ENCODE results near the gene SWSAP1.
"Not testable (repeated sequence)": the region's sequence is repeated elsewhere in the genome, so short reads cannot be mapped to it uniquely, and the experiment has no call there.

The SWSAP1 gene

DNA sequence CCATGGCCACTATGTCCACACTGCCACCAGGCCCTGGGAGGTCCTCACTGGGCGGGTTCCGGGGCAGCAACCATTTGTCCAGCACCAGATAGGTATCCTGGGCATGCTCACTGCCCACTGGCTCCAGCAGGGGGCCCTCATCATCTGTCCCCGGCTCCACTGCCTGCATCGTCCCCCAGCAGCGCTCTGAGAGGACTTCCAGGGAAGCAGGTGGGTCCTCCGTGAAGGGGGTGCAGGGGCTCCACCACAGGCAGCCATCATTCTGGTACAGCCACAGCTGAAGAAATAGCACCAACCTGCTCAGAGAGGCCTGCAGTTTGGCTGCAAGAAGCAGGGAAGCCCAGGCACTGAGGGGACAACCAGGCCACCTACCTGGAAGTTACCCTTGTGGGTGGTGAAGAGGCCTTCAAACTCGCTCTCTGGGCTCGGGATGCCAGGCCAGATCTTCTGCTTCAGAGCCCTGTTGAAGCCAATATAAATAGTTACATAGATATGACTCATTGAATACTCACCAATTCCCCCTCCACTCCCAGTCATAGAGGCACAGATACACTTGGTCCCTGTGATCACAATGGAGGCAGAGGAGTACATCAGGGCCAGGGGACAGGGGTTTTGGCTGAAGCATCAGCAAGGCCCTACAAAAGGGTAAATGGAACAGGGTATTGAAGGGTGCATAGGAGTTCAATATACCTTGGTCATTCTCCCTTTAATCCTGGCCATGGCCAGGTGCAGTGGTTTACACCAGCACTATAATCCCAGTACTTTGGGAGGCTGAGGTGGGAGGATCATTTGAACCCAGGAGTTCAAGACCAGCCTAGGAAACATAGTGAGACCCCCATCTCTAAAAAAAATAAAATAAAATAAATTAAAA, 4.1 kb downstream of the SWSAP1 start:
- Histone ChIP-seq H3K4me1 (ENCODE audit: control insufficient read depth in 1 of 2, insufficient read depth in 2 of 2, low read length in 2 of 2) (peaks cover 26 to 46% of the 10 kb centered on the region in 2 donors), H3K36me3 (ENCODE audit: control insufficient read depth in 1 of 2, insufficient read depth in 2 of 2, low read length in 2 of 2) (no peaks in the 10 kb centered on the region), H3K27me3 (ENCODE audit: control insufficient read depth in 1 of 2, insufficient read depth in 2 of 2, low read length in 2 of 2) (no peaks in the 10 kb centered on the region), H3K9me3 (ENCODE audit: control insufficient read depth in 1 of 2, low read length in 2 of 2) (no peaks in the 10 kb centered on the region), H3K27ac (ENCODE audit: low read depth, low read length) (no peak overlapping the region), H3K4me3 (ENCODE audit: low read depth in 1 of 2, low read length in 2 of 2) (no peak overlapping the region), H3K9ac (ENCODE audit: low read depth in 1 of 2, low read length in 2 of 2) (no peak overlapping the region)

DNA sequence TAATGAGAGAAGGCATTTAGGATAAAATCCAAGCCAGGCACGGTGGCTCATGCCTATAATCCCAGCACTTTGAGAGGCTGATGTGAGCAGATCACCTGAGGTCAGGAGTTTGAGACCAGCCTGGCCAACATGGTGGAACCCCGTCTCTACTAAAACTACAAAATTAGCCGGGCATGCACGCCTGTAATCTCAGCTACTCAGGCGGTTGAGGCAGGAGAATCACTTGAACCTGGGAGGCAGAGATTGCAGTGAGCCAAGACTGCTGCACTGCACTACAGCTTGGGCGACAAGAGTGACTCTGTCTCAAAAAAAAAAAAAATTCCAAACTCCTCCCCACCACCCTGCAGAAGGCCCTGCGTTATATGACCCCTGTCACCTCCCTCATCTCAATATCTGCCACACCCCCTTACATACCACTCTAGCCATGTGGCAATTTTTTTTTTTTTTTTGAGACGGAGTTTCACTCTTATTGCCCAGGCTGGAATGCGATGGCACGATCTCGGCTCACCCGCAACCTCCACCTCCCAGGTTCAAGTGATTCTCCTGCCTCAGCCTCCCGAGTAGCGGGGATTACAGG, 4.9 kb downstream of the SWSAP1 start:
- H3K4me1 ChIP-seq (ENCODE audit: control insufficient read depth in 1 of 2, insufficient read depth in 2 of 2, low read length in 2 of 2) = peaks cover 20 to 46% of the 10 kb centered on the region in 2 donors
- H3K27ac ChIP-seq (ENCODE audit: low read depth, low read length); H3K9ac ChIP-seq (ENCODE audit: low read depth in 1 of 2, low read length in 2 of 2); H3K9me3 ChIP-seq (ENCODE audit: control insufficient read depth in 1 of 2, low read length in 2 of 2); H3K36me3 ChIP-seq (ENCODE audit: control insufficient read depth in 1 of 2, insufficient read depth in 2 of 2, low read length in 2 of 2); H3K27me3 ChIP-seq (ENCODE audit: control insufficient read depth in 1 of 2, insufficient read depth in 2 of 2, low read length in 2 of 2); H3K4me3 ChIP-seq (ENCODE audit: low read depth in 1 of 2, low read length in 2 of 2): not testable (repeated sequence)

- peaks cover 20 to 47% of the 10 kb centered on the region in 2 donors for H3K4me1 ChIP-seq (ENCODE audit: control insufficient read depth in 1 of 2, insufficient read depth in 2 of 2, low read length in 2 of 2)
- peak overlapping the region; percentile 61 to 87 for H3K9ac ChIP-seq (ENCODE audit: low read depth in 1 of 2, low read length in 2 of 2)
- no peaks in the 10 kb centered on the region for H3K9me3 ChIP-seq (ENCODE audit: control insufficient read depth in 1 of 2, low read length in 2 of 2)
- H3K27me3 ChIP-seq (ENCODE audit: control insufficient read depth in 1 of 2, insufficient read depth in 2 of 2, low read length in 2 of 2) = no peaks in the 10 kb centered on the region
- peak overlapping the region in 1 of 2 donors; percentile 74 for H3K4me3 ChIP-seq (ENCODE audit: low read depth in 1 of 2, low read length in 2 of 2)
- H3K27ac ChIP-seq (ENCODE audit: low read depth, low read length) = no peak overlapping the region
- no peaks in the 10 kb centered on the region for H3K36me3 ChIP-seq (ENCODE audit: control insufficient read depth in 1 of 2, insufficient read depth in 2 of 2, low read length in 2 of 2)
Measured at GRCh38 chr19:11379857-11380350, 5.4 kb downstream of the SWSAP1 start.

DNA sequence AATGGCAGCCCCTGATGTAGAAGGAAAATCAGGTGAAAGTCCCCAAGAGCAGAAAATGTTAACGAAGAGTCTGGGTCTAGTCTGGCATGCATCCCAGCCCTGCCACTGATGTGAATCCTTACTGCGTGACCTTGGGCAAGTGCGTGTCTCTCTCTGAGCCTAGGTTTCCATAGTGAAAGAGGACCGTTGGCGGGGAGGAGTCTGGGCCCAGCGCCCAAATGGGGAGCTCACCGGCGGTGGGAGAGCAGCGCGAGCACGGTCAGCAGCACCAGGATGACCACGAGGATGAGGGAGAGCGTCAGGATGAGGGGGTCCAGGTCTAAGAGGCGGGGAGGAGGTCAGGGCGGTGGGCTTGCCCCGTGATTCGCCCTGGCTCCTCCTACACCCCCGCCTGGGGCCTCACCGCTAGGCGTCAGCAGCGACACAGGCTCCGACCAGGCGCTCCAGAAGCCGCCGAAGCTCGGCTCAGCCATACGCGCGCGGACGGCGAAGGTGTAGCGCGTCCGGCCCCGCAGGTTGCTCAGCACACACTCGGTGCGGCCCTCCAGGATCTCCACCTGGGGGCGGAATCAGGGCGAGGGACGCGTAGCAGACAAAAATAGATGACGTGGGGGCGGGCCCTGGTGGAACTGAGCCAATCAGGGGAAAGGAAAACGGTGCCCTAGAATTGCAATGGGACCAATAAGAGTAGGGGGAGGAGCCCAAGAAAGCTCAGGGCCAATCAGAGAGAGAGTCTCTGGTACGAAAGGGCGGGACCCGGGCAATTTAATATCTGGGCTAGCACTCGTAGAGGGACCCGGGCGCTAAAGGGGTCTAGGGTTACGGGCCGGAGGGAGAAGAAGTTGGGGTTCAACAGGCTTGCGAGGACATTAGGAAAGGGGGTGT, 6.4 kb downstream of the SWSAP1 start:
- peak overlapping the region; percentile 76 for H3K27ac ChIP-seq (ENCODE audit: low read depth, low read length)
- peaks cover 15 to 40% of the 10 kb centered on the region in 2 donors for H3K4me1 ChIP-seq (ENCODE audit: control insufficient read depth in 1 of 2, insufficient read depth in 2 of 2, low read length in 2 of 2)
- H3K36me3 ChIP-seq (ENCODE audit: control insufficient read depth in 1 of 2, insufficient read depth in 2 of 2, low read length in 2 of 2) = no peaks in the 10 kb centered on the region
- no peaks in the 10 kb centered on the region for H3K9me3 ChIP-seq (ENCODE audit: control insufficient read depth in 1 of 2, low read length in 2 of 2)
- peak overlapping the region; percentile 61 to 87 for H3K9ac ChIP-seq (ENCODE audit: low read depth in 1 of 2, low read length in 2 of 2)
- H3K27me3 ChIP-seq (ENCODE audit: control insufficient read depth in 1 of 2, insufficient read depth in 2 of 2, low read length in 2 of 2) = no peaks in the 10 kb centered on the region
- H3K4me3 ChIP-seq (ENCODE audit: low read depth in 1 of 2, low read length in 2 of 2) = peak overlapping the region; percentile 74 to 93

DNA sequence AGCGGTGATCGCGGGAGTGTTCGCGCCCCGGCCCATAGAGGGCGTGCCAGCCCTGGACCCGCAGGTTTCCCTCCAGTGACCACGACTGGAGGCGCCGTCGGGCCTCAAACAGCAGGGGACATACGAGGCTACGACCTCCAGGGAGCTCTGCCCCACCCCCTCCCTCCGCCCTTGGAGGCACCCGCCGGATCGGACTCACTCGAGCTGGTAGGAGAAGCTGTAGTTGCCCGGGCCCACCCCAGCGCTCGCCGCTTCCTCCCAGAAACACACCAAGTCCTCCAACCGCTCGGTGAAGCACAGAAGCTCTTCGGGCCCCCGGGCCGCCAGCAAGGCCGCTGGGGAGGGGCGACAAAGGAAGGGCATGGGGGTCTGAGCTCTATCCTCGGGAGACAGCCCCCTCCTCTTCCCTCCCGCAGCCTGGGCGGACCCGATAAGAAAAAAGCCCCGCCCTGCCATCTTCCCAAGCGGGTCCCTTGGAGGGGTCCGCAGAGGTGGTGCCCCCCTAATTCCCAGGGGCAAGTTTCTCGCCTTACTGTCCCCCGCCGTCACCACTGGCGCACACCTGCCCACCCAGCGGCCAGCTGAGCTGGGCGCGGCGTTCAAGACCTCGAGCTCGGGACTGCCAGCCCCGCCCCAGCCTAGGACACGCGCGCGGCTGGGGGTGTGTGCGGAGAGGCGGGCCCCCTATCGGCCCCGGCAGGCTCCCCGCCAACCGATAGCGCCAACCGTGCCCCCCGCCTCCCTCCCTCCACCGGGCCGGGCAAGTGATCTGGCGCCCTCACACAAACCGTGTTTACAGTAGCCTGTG, 8.6 kb downstream of the SWSAP1 start:
- no peak overlapping the region for H3K27ac ChIP-seq (ENCODE audit: low read depth, low read length)
- no peaks in the 10 kb centered on the region for H3K9me3 ChIP-seq (ENCODE audit: control insufficient read depth in 1 of 2, low read length in 2 of 2)
- H3K36me3 ChIP-seq (ENCODE audit: control insufficient read depth in 1 of 2, insufficient read depth in 2 of 2, low read length in 2 of 2) = no peaks in the 10 kb centered on the region
- H3K9ac ChIP-seq (ENCODE audit: low read depth in 1 of 2, low read length in 2 of 2) = peak overlapping the region in 1 of 2 donors; percentile 18
- no peaks in the 10 kb centered on the region for H3K27me3 ChIP-seq (ENCODE audit: control insufficient read depth in 1 of 2, insufficient read depth in 2 of 2, low read length in 2 of 2)
- H3K4me3 ChIP-seq (ENCODE audit: low read depth in 1 of 2, low read length in 2 of 2) = peak overlapping the region; percentile 47 to 55
- peaks cover 14 to 34% of the 10 kb centered on the region in 2 donors for H3K4me1 ChIP-seq (ENCODE audit: control insufficient read depth in 1 of 2, insufficient read depth in 2 of 2, low read length in 2 of 2)

DNA sequence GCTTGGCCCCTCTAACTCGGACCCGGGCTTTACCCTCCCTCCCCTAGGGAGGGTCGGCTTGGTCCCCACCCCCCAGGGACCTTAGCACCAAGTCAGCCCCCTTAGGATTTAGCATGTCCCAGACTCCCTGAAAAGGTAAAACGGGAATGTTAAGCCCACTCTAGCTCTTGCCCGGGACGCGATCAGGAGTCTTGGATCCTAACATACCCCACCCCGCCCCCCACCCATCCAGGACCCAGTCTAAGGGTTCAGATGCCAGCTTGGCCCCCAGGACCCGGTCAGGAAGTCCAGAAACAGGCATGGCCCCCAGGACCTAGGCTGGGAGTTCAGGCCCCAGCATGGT, 9.2 kb downstream of the SWSAP1 start:
- Histone ChIP-seq H3K9me3 (ENCODE audit: control insufficient read depth in 1 of 2, low read length in 2 of 2) (no peaks in the 10 kb centered on the region), H3K27ac (ENCODE audit: low read depth, low read length) (no peak overlapping the region), H3K36me3 (ENCODE audit: control insufficient read depth in 1 of 2, insufficient read depth in 2 of 2, low read length in 2 of 2) (no peaks in the 10 kb centered on the region), H3K4me3 (ENCODE audit: low read depth in 1 of 2, low read length in 2 of 2) (peak overlapping the region; percentile 47 to 55), H3K27me3 (ENCODE audit: control insufficient read depth in 1 of 2, insufficient read depth in 2 of 2, low read length in 2 of 2) (no peaks in the 10 kb centered on the region), H3K4me1 (ENCODE audit: control insufficient read depth in 1 of 2, insufficient read depth in 2 of 2, low read length in 2 of 2) (peaks cover 14 to 34% of the 10 kb centered on the region in 2 donors), H3K9ac (ENCODE audit: low read depth in 1 of 2, low read length in 2 of 2) (peak overlapping the region in 1 of 2 donors; percentile 18)

DNA sequence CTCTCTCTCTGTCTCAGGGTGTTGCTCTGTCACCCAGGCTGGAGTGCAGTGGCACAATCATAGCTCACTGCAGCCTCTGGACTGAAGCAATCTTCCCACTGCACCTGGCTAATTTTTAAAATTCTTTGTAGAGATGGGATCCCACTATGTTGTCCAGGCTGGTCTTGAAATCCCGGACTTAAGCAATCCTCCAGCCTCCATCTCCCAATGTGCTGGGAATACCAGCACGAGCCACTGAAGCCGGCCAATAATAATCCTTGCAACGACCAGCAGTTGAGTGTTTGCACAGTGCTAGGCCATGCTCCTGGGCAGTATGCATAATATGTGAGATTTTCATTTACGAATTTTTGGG, 10.3 kb downstream of the SWSAP1 start:
- Histone ChIP-seq H3K4me3 (ENCODE audit: low read depth in 1 of 2, low read length in 2 of 2) (no peak overlapping the region), H3K9ac (ENCODE audit: low read depth in 1 of 2, low read length in 2 of 2) (no peak overlapping the region), H3K27ac (ENCODE audit: low read depth, low read length) (no peak overlapping the region), H3K36me3 (ENCODE audit: control insufficient read depth in 1 of 2, insufficient read depth in 2 of 2, low read length in 2 of 2) (no peaks in the 10 kb centered on the region), H3K4me1 (ENCODE audit: control insufficient read depth in 1 of 2, insufficient read depth in 2 of 2, low read length in 2 of 2) (peaks cover 14 to 34% of the 10 kb centered on the region in 2 donors), H3K27me3 (ENCODE audit: control insufficient read depth in 1 of 2, insufficient read depth in 2 of 2, low read length in 2 of 2) (no peaks in the 10 kb centered on the region), H3K9me3 (ENCODE audit: control insufficient read depth in 1 of 2, low read length in 2 of 2) (no peaks in the 10 kb centered on the region)

DNA sequence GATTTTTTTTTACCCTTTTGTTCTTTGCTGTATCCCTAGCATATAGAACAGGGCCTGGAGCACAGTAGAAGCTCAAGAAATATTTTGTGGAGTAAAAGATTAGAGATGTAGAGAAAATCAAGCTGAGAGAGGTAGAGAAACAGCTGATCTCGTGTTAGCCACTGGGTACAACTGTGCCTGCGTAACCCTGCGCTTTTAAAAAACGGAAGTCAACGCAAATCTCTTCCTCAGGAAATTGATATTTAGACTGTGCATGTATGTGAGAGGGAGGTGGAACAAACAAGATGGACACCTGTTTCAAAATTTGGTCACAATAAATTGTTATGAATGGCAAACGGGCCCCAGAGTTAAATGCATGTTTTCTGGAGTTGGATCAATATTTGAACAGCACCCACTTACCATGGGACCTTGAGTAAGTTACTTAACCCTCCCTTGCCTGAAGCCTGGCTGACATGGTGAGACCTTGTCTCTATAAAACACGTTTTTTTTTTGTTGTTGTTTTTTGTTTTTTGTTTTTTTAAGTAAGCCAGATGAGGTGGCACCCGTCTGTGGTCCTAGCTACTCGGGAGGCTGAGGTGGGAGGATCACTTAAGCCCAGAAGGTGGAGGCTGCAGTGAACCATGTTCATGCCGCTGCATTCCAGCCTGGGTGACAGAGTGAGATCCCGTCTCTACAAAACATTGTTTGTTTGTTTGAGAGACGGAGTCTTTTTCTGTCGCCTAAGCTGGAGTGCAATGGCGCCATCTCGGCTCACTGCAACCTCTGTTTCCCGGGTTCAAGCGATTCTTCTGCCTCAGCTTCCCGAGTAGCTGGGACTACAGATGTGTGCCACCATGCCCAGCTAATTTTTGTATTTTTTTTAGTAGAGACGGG, 12.9 kb downstream of the SWSAP1 start:
- H3K27ac ChIP-seq (ENCODE audit: low read depth, low read length) = no peak overlapping the region
- H3K36me3 ChIP-seq (ENCODE audit: control insufficient read depth in 1 of 2, insufficient read depth in 2 of 2, low read length in 2 of 2) = no peaks in the 10 kb centered on the region
- peaks cover 3 to 17% of the 10 kb centered on the region in 2 donors for H3K4me1 ChIP-seq (ENCODE audit: control insufficient read depth in 1 of 2, insufficient read depth in 2 of 2, low read length in 2 of 2)
- H3K9ac ChIP-seq (ENCODE audit: low read depth in 1 of 2, low read length in 2 of 2) = no peak overlapping the region
- H3K4me3 ChIP-seq (ENCODE audit: low read depth in 1 of 2, low read length in 2 of 2) = no peak overlapping the region
- no peaks in the 10 kb centered on the region for H3K27me3 ChIP-seq (ENCODE audit: control insufficient read depth in 1 of 2, insufficient read depth in 2 of 2, low read length in 2 of 2)
- H3K9me3 ChIP-seq (ENCODE audit: control insufficient read depth in 1 of 2, low read length in 2 of 2) = no peaks in the 10 kb centered on the region

GRCh38 chr19:11390359-11390758, 15.9 kb downstream of the SWSAP1 start:
- no peaks in the 10 kb centered on the region for H3K27me3 ChIP-seq (ENCODE audit: control insufficient read depth in 1 of 2, insufficient read depth in 2 of 2, low read length in 2 of 2)
- no peaks in the 10 kb centered on the region for H3K36me3 ChIP-seq (ENCODE audit: control insufficient read depth in 1 of 2, insufficient read depth in 2 of 2, low read length in 2 of 2)
- H3K9me3 ChIP-seq (ENCODE audit: control insufficient read depth in 1 of 2, low read length in 2 of 2) = no peaks in the 10 kb centered on the region
- no peak overlapping the region for H3K4me3 ChIP-seq (ENCODE audit: low read depth in 1 of 2, low read length in 2 of 2)
- no peak overlapping the region for H3K9ac ChIP-seq (ENCODE audit: low read depth in 1 of 2, low read length in 2 of 2)
- H3K4me1 ChIP-seq (ENCODE audit: control insufficient read depth in 1 of 2, insufficient read depth in 2 of 2, low read length in 2 of 2) = no peaks in the 10 kb centered on the region
- no peak overlapping the region for H3K27ac ChIP-seq (ENCODE audit: low read depth, low read length)

All from duodenal mucosa (tissue), 2 donors.